Liver (tissue), 9 donors: Measurements from ENCODE around the gene MISFA. TPM values are rescaled to one million over a fixed set of nuclear protein-coding genes. Genes with fewer than 3 reads are reported as not detected.

Experiments
- DNase-seq: peaks from one replicate; pipeline ENCODE4 v3.0.0-alpha.2; 2017; ENCODE audit warnings: low spot score
- H3K27ac ChIP-seq, 2 donors: one replicate each; pipeline ENCODE4 v1.7.0; 2013; ENCODE audit warnings: inconsistent platforms in 2 of 2, low read length in 2 of 2, control low read depth in 1 of 2, low read depth in 1 of 2, mild to moderate bottlenecking in 1 of 2
- H3K27me3 ChIP-seq, 4 donors: one replicate each; pipeline versions ENCODE4 v1.6.1 to v1.7.0; 2013; ENCODE audit warnings: low read length in 3 of 4, inconsistent platforms in 1 of 4, mild to moderate bottlenecking in 1 of 4, moderate library complexity in 1 of 4; ENCODE audit not compliant: control insufficient read depth in 4 of 4, insufficient read depth in 4 of 4
- H3K36me3 ChIP-seq, 4 donors: one replicate each; pipeline versions ENCODE4 v1.6.1 to v1.7.0; 2013; ENCODE audit warnings: low read length in 3 of 4, mild to moderate bottlenecking in 3 of 4, low read depth in 1 of 4, moderate library complexity in 1 of 4; ENCODE audit not compliant: control insufficient read depth in 4 of 4, insufficient read depth in 3 of 4
- H3K4me1 ChIP-seq, 4 donors: one replicate each; pipeline versions ENCODE4 v1.6.1 to v1.7.0; 2013; ENCODE audit warnings: low read length in 3 of 4, mild to moderate bottlenecking in 3 of 4, moderate library complexity in 1 of 4; ENCODE audit not compliant: control insufficient read depth in 4 of 4, insufficient read depth in 4 of 4
- H3K4me3 ChIP-seq, 3 donors: one replicate each; pipeline versions ENCODE4 v1.6.1 to v1.7.0; 2013; ENCODE audit warnings: low read length in 3 of 3, control low read depth in 1 of 3, low read depth in 1 of 3, mild to moderate bottlenecking in 1 of 3
- H3K9ac ChIP-seq, 2 donors: one replicate each; pipeline ENCODE4 v1.7.0; 2013; ENCODE audit warnings: low read length in 2 of 2, mild to moderate bottlenecking in 2 of 2, moderate library complexity in 2 of 2, control low read depth in 1 of 2, low read depth in 1 of 2
- H3K9me3 ChIP-seq, 4 donors: one replicate each; pipeline versions ENCODE4 v1.6.1 to v1.7.0; 2013; ENCODE audit warnings: low read length in 3 of 4; ENCODE audit not compliant: control insufficient read depth in 4 of 4
- CTCF ChIP-seq: fragments of 150-350 bp; IDR thresholded peaks from 2 replicates; pipeline ENCODE4 v1.5.1; 2017; ENCODE audit warnings: improper control_type of control experiment, low read depth, low read length; ENCODE audit not compliant: missing input control
- FOXA1 ChIP-seq: IDR thresholded peaks from 2 replicates; pipeline ENCODE4 v1.6.1; 2016; ENCODE audit warnings: antibody characterized with exemption
- GABPA ChIP-seq, 2 donors: IDR thresholded peaks in 1 of 2; conservative IDR thresholded peaks in 1 of 2; 2 replicates each; pipeline ENCODE4 v1.6.1; 2016; ENCODE audit warnings: antibody characterized with exemption in 2 of 2, mild to moderate bottlenecking in 1 of 2, moderate library complexity in 1 of 2
- HNF4A ChIP-seq, 2 donors: conservative IDR thresholded peaks; 2 replicates each; pipeline ENCODE4 v1.6.1; 2016; ENCODE audit warnings: antibody characterized with exemption in 2 of 2, mild to moderate bottlenecking in 2 of 2
- HNF4G ChIP-seq: IDR thresholded peaks from 2 replicates; pipeline ENCODE4 v1.6.1; 2016; ENCODE audit warnings: antibody characterized with exemption
- JUND ChIP-seq, 2 donors: IDR thresholded peaks; 2 replicates each; pipeline ENCODE4 v1.6.1; 2016; ENCODE audit warnings: antibody characterized with exemption in 2 of 2
- MAX ChIP-seq: IDR thresholded peaks from 2 replicates; pipeline ENCODE4 v1.6.1; 2016; ENCODE audit warnings: antibody characterized with exemption
- NR2F2 ChIP-seq: IDR thresholded peaks from 2 replicates; pipeline ENCODE4 v1.6.1; 2016; ENCODE audit warnings: antibody characterized with exemption
- REST ChIP-seq: IDR thresholded peaks from 2 replicates; pipeline ENCODE4 v1.6.1; 2016; ENCODE audit warnings: antibody characterized with exemption, mild to moderate bottlenecking
- RXRA ChIP-seq, 2 donors: IDR thresholded peaks; 2 replicates each; pipeline ENCODE4 v1.6.1; 2017 to 2018; ENCODE audit warnings: antibody characterized with exemption in 2 of 2, mild to moderate bottlenecking in 1 of 2
- TAF1 ChIP-seq: conservative IDR thresholded peaks from 2 replicates; pipeline ENCODE4 v1.6.1; 2016; ENCODE audit warnings: antibody characterized with exemption, mild to moderate bottlenecking
- YY1 ChIP-seq: IDR thresholded peaks from 2 replicates; pipeline ENCODE4 v1.6.1; 2016; ENCODE audit warnings: antibody characterized with exemption, mild to moderate bottlenecking
- ZBTB33 ChIP-seq: IDR thresholded peaks from 2 replicates; pipeline ENCODE4 v1.6.1; 2016; ENCODE audit warnings: antibody characterized with exemption
- WGBS: extraction: QIAGEN DNeasy Blood & Tissue Kit; methylation state at CpG from one replicate; pipeline ENCODE4 v1.1.7; 2013; 5-methylcytosine and 5-hydroxymethylcytosine counted together
- polyA plus RNA-seq, 2 donors: library from polyadenylated mRNA; stranded (reverse) in 1 of 2; unstranded in 1 of 2; fragments of 200-250 nt in 1 of 2; fragments of >200 nt in 1 of 2; fragmentation: Nextera tagmentation in 1 of 2; extraction: Ambion mirVana in 1 of 2; gene quantifications; one replicate each; pipeline versions ENCODE4 v1.2.1 to v1.2.3, GENCODE V29; 2013 to 2015
- total RNA-seq, 2 donors: library from RNA; depleted of rRNA; stranded (reverse); fragments of >200 nt; gene quantifications; one replicate each; pipeline ENCODE4 v1.2.3, GENCODE V29; 2014
- TF ChIP-seq, protein P1 (sequence below): IDR thresholded peaks from 2 replicates; pipeline ENCODE4 v1.6.1; 2016; ENCODE audit warnings: antibody characterized with exemption
- donor health status: healthy.
- donor health status: healthy.
- donor health status: healthy.
- donor health status: healthy.
- donor health status: healthy.

The MISFA gene
- total and polyA plus RNA-seq, 4 donors, result 0.05 to 0.82 (median 0.08) TPM; not detected in 1

- H3K27ac ChIP-seq, result no peak overlapping the region
- H3K36me3 ChIP-seq, result no peaks in the 10 kb centered on the region
- DNase-seq, result no peak
- 99% methylated on average over 2 of the region's 2 CpGs for WGBS
- TF ChIP-seq YY1 (no peak), HNF4G (no peak), ZBTB33 (no peak), MAX (no peak), TAF1 (no peak), FOXA1 (no peak), REST (no peak), GABPA (IDR thresholded peaks at IDR 0.05 in 1 of 2, conservative IDR thresholded peaks at IDR 0.05 in 1 of 2) (no peak)
- TF ChIP-seq, protein P1, sequence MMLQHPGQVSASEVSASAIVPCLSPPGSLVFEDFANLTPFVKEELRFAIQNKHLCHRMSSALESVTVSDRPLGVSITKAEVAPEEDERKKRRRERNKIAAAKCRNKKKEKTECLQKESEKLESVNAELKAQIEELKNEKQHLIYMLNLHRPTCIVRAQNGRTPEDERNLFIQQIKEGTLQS, result no peak
- H3K4me1 ChIP-seq, result peaks cover 0 to 3% (median 1%) of the 10 kb centered on the region in 4 donors
- H3K27me3 ChIP-seq, result no peaks in the 10 kb centered on the region
- no peaks in the 10 kb centered on the region for H3K9me3 ChIP-seq
- no peak overlapping the region for H3K9ac ChIP-seq
- H3K4me3 ChIP-seq, result no peak overlapping the region
Observed at GRCh38 chr11:18623707-18624106, 24.1 kb downstream of the MISFA start.

- Histone ChIP-seq H3K9ac (no peak overlapping the region), H3K27me3 (no peaks in the 10 kb centered on the region)
Observed at GRCh38 chr11:18624161-18624560, 24.6 kb downstream of the MISFA start.

More at GRCh38 chr11:18624161-18624560, 24.6 kb downstream of the MISFA start:
- Histone ChIP-seq H3K4me1 (peaks cover 0 to 3% (median 0%) of the 10 kb centered on the region in 4 donors), H3K9me3 (no peaks in the 10 kb centered on the region), H3K36me3 (no peaks in the 10 kb centered on the region), H3K27ac (no peak overlapping the region), H3K4me3 (no peak overlapping the region)
- TF ChIP-seq CTCF (no peak), NR2F2 (no peak), HNF4A (conservative IDR thresholded peaks at IDR 0.05) (no peak), RXRA (IDR thresholded peaks at IDR 0.05) (no peak), JUND (IDR thresholded peaks at IDR 0.05) (no peak), YY1 (no peak)
- WGBS, result 97% methylated on average over 1 of the region's 1 CpG
- DNase-seq, result no peak
